GM20431 (cell line): Measurements from ENCODE around the gene SZT2.
"Not testable (repeated sequence)": the region's sequence is repeated elsewhere in the genome, so short reads cannot be mapped to it uniquely, and the experiment has no call there.

ENCODE experiments used
- in situ Hi-C: fragments of 300-500 bp; cut with MseI, MboI; formaldehyde crosslinking; loops from one replicate; pipeline ENCODE4 v1.15.0; 2020; ENCODE audit warnings: low sequenced_read_pairs; ENCODE audit not compliant: unreplicated experiment

The SZT2 gene

GRCh38 chr1:43451157-43451591 is 61.5 kb downstream of the SZT2 start:
- in situ Hi-C loops: no loop called here

- in situ Hi-C loops: no loop called here
Observed at GRCh38 chr1:43451701-43452532, 62.2 kb downstream of the SZT2 start.

GRCh38 chr1:43452789-43453441 is 63.2 kb downstream of the SZT2 start:
- in situ Hi-C loops: no loop called here

- in situ Hi-C loops: no loop called here
Observed at GRCh38 chr1:43453442-43454269, 64.0 kb downstream of the SZT2 start, which contains the start of gene HYI. TSS of gene HYI (minus strand) at chr1:43453931. CDS start at chr1:43453793, 138 bp downstream.

GRCh38 chr1:43454270-43455011 is 64.7 kb downstream of the SZT2 start:
- in situ Hi-C loops: no loop called here

GRCh38 chr1:43455213-43455889 is 65.7 kb downstream of the SZT2 start:
- in situ Hi-C loops: no loop called here

GRCh38 chr1:43458379-43458778 is 68.7 kb downstream of the SZT2 start:
- in situ Hi-C loops: not testable (repeated sequence)

GRCh38 chr1:43460988-43461693 is 71.4 kb downstream of the SZT2 start:
- in situ Hi-C loops: no loop called here

- in situ Hi-C loops: no loop called here
Observed at GRCh38 chr1:43463479-43463878, 73.8 kb downstream of the SZT2 start.

- in situ Hi-C loops: no loop called here
Observed at GRCh38 chr1:43464681-43465504, 75.2 kb downstream of the SZT2 start.

- in situ Hi-C loops: no loop called here
Observed at GRCh38 chr1:43465505-43466067, 75.9 kb downstream of the SZT2 start.

- in situ Hi-C loops: no loop called here
Observed at GRCh38 chr1:43466403-43466802, 76.7 kb downstream of the SZT2 start.

- in situ Hi-C loops: no loop called here
Observed at GRCh38 chr1:43468414-43468813, 78.7 kb downstream of the SZT2 start.

GRCh38 chr1:43469932-43470331 is 80.2 kb downstream of the SZT2 start:
- in situ Hi-C loops: no loop called here

- in situ Hi-C loops: no loop called here
Observed at GRCh38 chr1:43472087-43472462, 82.4 kb downstream of the SZT2 start.

- in situ Hi-C loops: not testable (repeated sequence)
Observed at GRCh38 chr1:43472463-43473151, 82.9 kb downstream of the SZT2 start.

- in situ Hi-C loops: no loop called here
Observed at GRCh38 chr1:43473463-43473862, 83.8 kb downstream of the SZT2 start.
